Sigmoid colon (tissue), 4 donors: ENCODE measurements around the gene KCNAB1.

Experiments used
- EP300 ChIP-seq, 4 donors: sonication (generic); formaldehyde crosslinking; IDR thresholded peaks; one replicate each; pipeline ENCODE4 v1.6.1; 2017; ENCODE audit warnings: antibody characterized with exemption in 4 of 4
- POLR2A ChIP-seq, 2 donors: fragments of 450-650 bp; IDR thresholded peaks; one replicate each; pipeline ENCODE4 v1.6.1; 2016; ENCODE audit warnings: antibody characterized with exemption in 2 of 2, mild to moderate bottlenecking in 2 of 2, moderate library complexity in 2 of 2
- POLR2AphosphoS5 ChIP-seq, 4 donors: sonication (generic); formaldehyde crosslinking; IDR thresholded peaks; one replicate each; pipeline ENCODE4 v1.6.1; 2017; ENCODE audit warnings: antibody characterized with exemption in 4 of 4
- TF ChIP-seq, protein P1 (sequence below), 4 experiments: fragments of 450-650 bp in 3 of 4; fragments of 200-600 bp in 1 of 4; IDR thresholded peaks; one replicate each; pipeline ENCODE4 v1.5.1; 2016 to 2019; ENCODE audit warnings: antibody characterized with exemption in 4 of 4, mild to moderate bottlenecking in 3 of 4, moderate library complexity in 2 of 4

DNA sequence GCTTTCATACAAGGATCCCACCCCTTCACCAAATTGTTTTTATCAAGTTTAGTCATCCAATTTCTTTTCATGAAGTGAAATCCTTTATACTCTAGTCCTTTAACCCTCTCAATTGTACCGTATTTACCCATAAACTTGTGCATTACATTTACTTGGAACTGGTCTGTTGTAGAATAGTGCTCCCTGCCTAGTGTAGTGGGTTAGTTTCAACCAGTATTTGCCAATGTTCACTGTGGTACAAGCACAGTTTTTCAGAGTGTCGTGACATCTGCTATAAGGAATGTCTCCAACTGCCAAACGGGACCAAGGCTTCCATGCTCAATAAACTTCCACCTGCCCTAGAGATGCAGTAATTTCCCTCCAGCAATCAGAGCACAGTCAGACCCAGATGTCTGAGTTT is 211.9 kb downstream of the KCNAB1 start:
- TF ChIP-seq POLR2A (IDR thresholded peaks at IDR 0.05) (no peak), POLR2AphosphoS5 (IDR thresholded peaks at IDR 0.05) (no peak), EP300 (IDR thresholded peaks at IDR 0.05) (no peak)
- TF ChIP-seq, protein P1, sequence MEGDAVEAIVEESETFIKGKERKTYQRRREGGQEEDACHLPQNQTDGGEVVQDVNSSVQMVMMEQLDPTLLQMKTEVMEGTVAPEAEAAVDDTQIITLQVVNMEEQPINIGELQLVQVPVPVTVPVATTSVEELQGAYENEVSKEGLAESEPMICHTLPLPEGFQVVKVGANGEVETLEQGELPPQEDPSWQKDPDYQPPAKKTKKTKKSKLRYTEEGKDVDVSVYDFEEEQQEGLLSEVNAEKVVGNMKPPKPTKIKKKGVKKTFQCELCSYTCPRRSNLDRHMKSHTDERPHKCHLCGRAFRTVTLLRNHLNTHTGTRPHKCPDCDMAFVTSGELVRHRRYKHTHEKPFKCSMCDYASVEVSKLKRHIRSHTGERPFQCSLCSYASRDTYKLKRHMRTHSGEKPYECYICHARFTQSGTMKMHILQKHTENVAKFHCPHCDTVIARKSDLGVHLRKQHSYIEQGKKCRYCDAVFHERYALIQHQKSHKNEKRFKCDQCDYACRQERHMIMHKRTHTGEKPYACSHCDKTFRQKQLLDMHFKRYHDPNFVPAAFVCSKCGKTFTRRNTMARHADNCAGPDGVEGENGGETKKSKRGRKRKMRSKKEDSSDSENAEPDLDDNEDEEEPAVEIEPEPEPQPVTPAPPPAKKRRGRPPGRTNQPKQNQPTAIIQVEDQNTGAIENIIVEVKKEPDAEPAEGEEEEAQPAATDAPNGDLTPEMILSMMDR (IDR thresholded peaks at IDR 0.05) = no peak
